HUES6 (cell line): ENCODE results near the gene GABRR1.

Experiments
- H3K27ac ChIP-seq: 2 replicates; pipeline ENCODE4 v1.7.0; 2013; ENCODE audit warnings: low read depth, mild to moderate bottlenecking, low read length, inconsistent platforms
- H3K27me3 ChIP-seq: 2 replicates; pipeline ENCODE4 v1.6.1; 2013; ENCODE audit warnings: low read length; ENCODE audit not compliant: control insufficient read depth, insufficient read depth
- H3K36me3 ChIP-seq: 2 replicates; pipeline ENCODE4 v1.6.1; 2013; ENCODE audit warnings: low read length; ENCODE audit not compliant: control insufficient read depth, insufficient read depth
- H3K4me1 ChIP-seq: 2 replicates; pipeline ENCODE4 v1.6.1; 2013; ENCODE audit warnings: low read length; ENCODE audit not compliant: control insufficient read depth, insufficient read depth
- H3K4me3 ChIP-seq: 2 replicates; pipeline ENCODE4 v1.5.1; 2013; ENCODE audit warnings: low read depth, low read length
- H3K9ac ChIP-seq: one replicate; pipeline ENCODE4 v1.6.1; 2013; ENCODE audit warnings: mild to moderate bottlenecking, low read length
- H3K9me3 ChIP-seq: 2 replicates; pipeline ENCODE4 v1.6.1; 2013; ENCODE audit warnings: low read depth, low read length; ENCODE audit not compliant: control insufficient read depth, insufficient read depth

The GABRR1 gene

DNA sequence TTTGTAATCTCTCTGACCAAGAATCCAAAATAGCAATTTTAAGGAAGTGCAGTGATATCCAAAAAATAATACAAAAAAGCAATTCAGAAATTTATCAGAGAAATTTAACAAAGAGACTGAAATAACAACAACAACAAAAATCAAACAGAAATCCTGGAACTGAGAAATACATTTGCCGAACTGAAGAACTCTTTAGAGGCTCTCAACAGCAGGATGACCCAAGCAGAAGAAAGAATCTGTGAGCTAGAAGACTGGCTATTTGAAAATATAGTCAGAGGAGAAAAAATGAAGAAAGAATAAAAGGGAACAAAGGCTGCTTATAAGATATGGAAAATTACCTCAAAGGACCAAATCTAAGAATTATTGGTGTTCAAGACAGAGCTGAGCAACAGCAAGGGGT, 22.6 kb downstream of the GABRR1 start:
- no peak overlapping the region for H3K4me3 ChIP-seq
- H3K9me3 ChIP-seq, result peaks cover 11% of the 10 kb centered on the region
- no peaks in the 10 kb centered on the region for H3K36me3 ChIP-seq
- H3K9ac ChIP-seq, result no peak overlapping the region
- peaks cover 18% of the 10 kb centered on the region for H3K4me1 ChIP-seq
- H3K27me3 ChIP-seq, result no peaks in the 10 kb centered on the region
- no peak overlapping the region for H3K27ac ChIP-seq

DNA sequence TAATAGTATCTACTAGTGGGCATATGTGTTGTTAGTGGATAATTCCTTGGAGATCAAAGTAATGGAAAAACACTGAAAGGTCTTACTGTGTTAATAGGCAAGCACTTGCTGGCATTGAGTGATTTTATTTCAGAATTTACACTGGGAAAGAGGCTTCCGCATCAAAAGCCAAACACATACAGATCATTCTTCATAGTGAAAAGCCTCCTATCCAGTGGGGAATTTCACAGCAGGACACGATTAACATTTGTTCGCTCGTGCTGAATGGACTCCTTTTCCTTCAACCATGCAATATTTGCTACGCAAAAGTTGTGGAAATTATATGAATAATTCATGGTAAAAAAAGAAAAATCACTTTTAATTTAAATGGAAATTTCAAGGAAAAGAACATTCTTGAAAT, 26.4 kb downstream of the GABRR1 start:
- H3K27ac ChIP-seq, result no peak overlapping the region
- H3K4me3 ChIP-seq, result no peak overlapping the region
- H3K27me3 ChIP-seq, result no peaks in the 10 kb centered on the region

DNA sequence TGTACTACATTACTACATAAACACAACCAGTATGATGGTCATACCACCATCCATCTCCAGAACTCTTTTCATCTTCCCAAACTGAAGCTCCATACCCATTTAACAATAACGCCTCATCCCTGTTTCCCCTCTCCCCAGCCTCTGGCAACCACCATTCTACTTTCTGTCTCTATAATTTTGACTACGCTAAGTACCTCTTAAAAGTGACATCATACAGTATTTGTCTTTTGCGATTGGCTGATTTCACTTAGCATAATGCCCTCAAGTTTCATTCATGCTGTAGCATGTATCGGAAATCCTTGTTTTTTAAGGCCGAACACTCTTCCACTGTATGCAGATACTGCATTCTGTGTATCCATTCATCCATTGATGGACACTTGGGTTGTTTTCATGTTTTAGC, 29.7 kb downstream of the GABRR1 start:
- no peaks in the 10 kb centered on the region for H3K27me3 ChIP-seq
- H3K36me3 ChIP-seq, result no peaks in the 10 kb centered on the region

More for the DNA sequence above, 26.4 kb downstream of the GABRR1 start:
- peaks cover 9% of the 10 kb centered on the region for H3K4me1 ChIP-seq
- no peak overlapping the region for H3K9ac ChIP-seq
- no peaks in the 10 kb centered on the region for H3K36me3 ChIP-seq
- H3K9me3 ChIP-seq, result peaks cover 10% of the 10 kb centered on the region

DNA sequence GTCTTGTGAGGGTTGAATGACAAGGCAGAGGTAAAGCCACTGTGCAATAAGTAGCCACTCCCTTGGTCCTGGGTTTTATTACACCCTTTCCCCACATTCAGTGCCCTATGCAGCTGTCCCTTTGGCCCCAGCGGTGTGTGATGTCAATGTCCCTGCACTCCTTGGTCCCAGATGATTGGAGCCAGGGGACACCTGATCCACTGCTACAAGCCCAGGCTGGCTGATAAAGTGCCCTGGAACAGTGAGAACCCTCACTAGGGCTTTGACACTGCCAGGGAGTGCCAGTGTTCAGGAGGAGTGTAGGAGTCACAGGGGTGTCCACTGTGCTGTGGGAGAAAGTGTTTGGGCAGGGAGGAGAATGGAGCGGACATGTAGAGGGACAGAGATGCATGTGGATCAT, 30.4 kb downstream of the GABRR1 start:
- Histone ChIP-seq H3K27ac (no peak overlapping the region), H3K4me1 (peaks cover 9% of the 10 kb centered on the region), H3K9ac (no peak overlapping the region), H3K9me3 (no peaks in the 10 kb centered on the region), H3K4me3 (no peak overlapping the region), H3K27me3 (no peaks in the 10 kb centered on the region), H3K36me3 (no peaks in the 10 kb centered on the region)

More for the DNA sequence above, 29.7 kb downstream of the GABRR1 start:
- Histone ChIP-seq H3K4me1 (peaks cover 9% of the 10 kb centered on the region), H3K27ac (no peak overlapping the region), H3K9ac (no peak overlapping the region), H3K4me3 (no peak overlapping the region), H3K9me3 (no peaks in the 10 kb centered on the region)

DNA sequence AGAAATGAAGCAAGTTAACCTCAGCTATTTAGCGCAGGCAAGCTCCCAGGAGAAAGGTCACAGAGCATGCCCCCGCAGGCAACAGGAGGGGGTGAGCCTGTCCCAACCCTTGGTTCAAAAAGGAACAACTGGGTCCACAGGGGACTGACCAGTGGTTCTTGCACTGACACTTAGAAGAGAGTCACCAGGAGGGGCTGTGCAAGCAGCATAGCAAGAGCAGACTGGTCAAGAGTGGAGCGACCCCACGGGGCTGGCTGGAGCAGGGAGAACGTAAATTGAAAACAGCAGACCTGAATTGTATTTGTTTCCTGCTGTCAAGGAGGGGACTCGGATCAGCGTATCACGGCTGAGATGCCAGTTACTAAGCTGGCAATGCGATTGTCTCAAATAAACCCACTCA, 32.8 kb downstream of the GABRR1 start:
- Histone ChIP-seq H3K27me3 (no peaks in the 10 kb centered on the region), H3K9me3 (no peaks in the 10 kb centered on the region)

DNA sequence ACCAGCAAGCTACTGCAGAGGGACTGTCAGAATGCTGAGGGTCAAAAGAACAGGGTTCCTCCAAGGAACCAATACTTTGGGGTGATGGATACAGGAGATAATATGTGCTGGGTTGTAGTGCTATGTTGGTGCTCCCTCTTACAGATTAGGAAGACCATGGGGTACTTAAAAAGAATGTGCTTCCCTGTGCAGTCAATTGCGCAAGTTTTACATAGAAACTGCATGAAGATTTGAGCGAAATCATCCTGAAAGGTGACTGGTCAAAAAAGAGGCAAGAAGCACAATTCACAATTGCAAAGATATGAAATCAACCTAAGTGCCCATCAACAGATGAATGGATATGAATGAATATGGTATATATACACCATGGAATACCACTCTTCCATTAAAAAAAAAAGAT, 33.9 kb downstream of the GABRR1 start:
- no peak overlapping the region for H3K27ac ChIP-seq
- H3K36me3 ChIP-seq, result no peaks in the 10 kb centered on the region
- no peaks in the 10 kb centered on the region for H3K9me3 ChIP-seq
- H3K27me3 ChIP-seq, result no peaks in the 10 kb centered on the region
- no peak overlapping the region for H3K4me3 ChIP-seq
- H3K4me1 ChIP-seq, result no peaks in the 10 kb centered on the region
- H3K9ac ChIP-seq, result no peak overlapping the region

More for the DNA sequence above, 32.8 kb downstream of the GABRR1 start:
- Histone ChIP-seq H3K4me1 (no peaks in the 10 kb centered on the region), H3K9ac (no peak overlapping the region), H3K27ac (no peak overlapping the region), H3K36me3 (no peaks in the 10 kb centered on the region), H3K4me3 (no peak overlapping the region)

DNA sequence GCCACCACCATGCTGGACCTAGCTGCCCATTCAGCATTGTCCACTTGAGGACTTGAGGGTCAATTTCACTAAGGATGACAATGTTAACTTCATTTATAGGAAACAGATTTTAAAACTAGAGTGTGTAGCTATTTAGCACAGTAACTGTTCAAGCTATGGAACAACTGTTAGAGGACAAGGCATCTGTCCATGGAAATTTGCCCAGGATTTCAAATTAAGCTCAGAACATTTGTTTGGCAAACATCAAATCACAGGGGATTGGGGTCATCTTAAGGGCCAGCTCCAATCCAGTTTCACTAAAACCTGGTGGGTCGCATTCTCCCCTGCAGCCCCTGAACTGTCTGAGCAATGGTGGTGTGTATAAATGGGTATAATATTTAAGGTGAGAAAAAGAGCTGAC, 36.2 kb downstream of the GABRR1 start:
- Histone ChIP-seq H3K27ac (no peak overlapping the region), H3K36me3 (no peaks in the 10 kb centered on the region), H3K9ac (no peak overlapping the region), H3K4me3 (no peak overlapping the region), H3K4me1 (no peaks in the 10 kb centered on the region), H3K27me3 (no peaks in the 10 kb centered on the region), H3K9me3 (no peaks in the 10 kb centered on the region)

DNA sequence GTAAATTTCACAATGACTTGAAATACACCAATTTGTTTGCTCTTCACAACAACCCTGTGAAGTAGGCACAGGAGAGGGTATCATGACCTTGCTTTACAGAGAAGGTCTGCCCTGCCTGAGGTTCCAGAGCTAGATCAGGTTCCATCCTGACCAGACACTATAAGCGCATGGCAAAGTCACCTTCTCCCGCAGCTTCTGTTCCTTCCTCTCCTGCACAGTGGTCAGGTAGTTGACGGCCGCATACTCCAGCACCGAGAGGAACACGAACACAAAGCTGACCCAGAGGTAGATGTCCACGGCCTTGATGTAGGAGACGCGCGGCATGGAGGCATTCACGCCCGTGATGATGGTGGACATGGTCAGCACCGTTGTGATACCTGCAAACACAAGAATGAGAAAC, 37.0 kb downstream of the GABRR1 start:
- no peaks in the 10 kb centered on the region for H3K4me1 ChIP-seq
- no peaks in the 10 kb centered on the region for H3K27me3 ChIP-seq
- no peak overlapping the region for H3K27ac ChIP-seq
- no peaks in the 10 kb centered on the region for H3K36me3 ChIP-seq
- no peaks in the 10 kb centered on the region for H3K9me3 ChIP-seq
- H3K9ac ChIP-seq, result no peak overlapping the region
- H3K4me3 ChIP-seq, result no peak overlapping the region

DNA sequence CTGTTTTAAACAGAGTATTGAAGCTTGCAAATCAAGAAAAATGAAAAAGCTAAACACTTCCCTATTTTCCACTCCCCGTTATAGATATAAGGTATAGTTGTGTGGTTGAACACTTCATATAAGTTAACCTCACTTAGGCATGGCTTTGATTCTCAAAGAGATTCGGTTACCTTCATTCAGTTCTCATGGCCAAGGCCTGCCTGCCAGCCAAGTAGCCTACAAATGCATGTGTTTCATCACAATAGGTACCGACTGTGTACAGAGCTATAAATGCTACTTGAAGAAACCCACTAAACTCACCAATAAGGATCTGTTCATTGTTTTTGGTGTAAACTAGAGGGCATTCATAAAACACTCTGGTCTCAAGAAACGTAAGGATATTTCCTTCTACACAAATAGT, 43.5 kb downstream of the GABRR1 start:
- Histone ChIP-seq H3K27me3 (no peaks in the 10 kb centered on the region), H3K9ac (no peak overlapping the region), H3K4me3 (no peak overlapping the region), H3K4me1 (no peaks in the 10 kb centered on the region), H3K9me3 (no peaks in the 10 kb centered on the region), H3K36me3 (no peaks in the 10 kb centered on the region), H3K27ac (no peak overlapping the region)

DNA sequence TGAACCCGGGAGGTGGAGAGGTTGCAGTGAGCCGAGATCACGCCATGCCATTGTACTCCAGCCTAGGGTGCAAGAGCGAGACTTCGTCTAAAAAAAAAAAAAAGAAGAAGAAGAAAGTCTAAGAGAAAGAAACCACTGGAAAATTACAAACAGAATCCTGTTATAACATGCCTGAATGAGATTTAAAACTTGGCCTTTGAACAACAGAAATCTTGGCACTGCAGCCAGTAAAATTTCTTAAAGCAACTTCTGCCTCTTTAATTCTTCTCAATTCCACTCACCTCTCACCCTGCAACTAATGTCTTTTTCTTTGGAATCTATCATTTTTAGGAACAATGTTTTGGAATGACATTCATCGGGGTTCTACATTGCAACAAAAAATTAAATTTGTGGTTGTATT, 45.0 kb downstream of the GABRR1 start:
- Histone ChIP-seq H3K9me3 (no peaks in the 10 kb centered on the region), H3K36me3 (no peaks in the 10 kb centered on the region), H3K27ac (no peak overlapping the region), H3K9ac (no peak overlapping the region), H3K4me3 (no peak overlapping the region), H3K4me1 (no peaks in the 10 kb centered on the region), H3K27me3 (no peaks in the 10 kb centered on the region)

DNA sequence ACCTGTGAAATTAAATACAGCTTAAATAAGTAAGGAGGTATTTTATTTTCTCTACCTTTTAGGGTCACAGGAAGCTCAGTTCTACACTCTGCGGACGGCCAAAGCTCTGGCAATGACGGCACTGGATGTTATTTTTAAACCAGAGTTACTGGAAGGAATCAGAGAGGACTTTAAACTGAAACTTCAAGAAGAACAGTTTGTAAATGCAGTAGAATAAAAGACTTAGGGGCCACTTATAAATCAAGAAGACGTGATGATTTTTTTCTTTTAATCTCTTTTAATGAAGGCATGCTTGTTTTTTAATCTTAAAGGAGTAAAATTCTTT, 55.1 kb downstream of the GABRR1 start:
- H3K9me3 ChIP-seq, result no peaks in the 10 kb centered on the region
- no peak overlapping the region for H3K27ac ChIP-seq
- H3K4me1 ChIP-seq, result no peaks in the 10 kb centered on the region
- H3K36me3 ChIP-seq, result peaks cover 3% of the 10 kb centered on the region; the same call in 1 of the 2 replicates
- H3K9ac ChIP-seq, result no peak overlapping the region
- H3K4me3 ChIP-seq, result no peak overlapping the region
- no peaks in the 10 kb centered on the region for H3K27me3 ChIP-seq
